ENCODE results near the gene GIMAP1.
A peak's percentile ranks its signal among the peaks of the same experiment; 100 is the strongest.

GRCh38 chr7:150753826-150754603, 37.6 kb downstream of the GIMAP1 start:
- TF ChIP-seq CTCF (IDR thresholded peaks at IDR 0.05), result peak in 2 of 7 experiments; percentile 17
- no peak for TF ChIP-seq POLR2A (IDR thresholded peaks at IDR 0.05)

Measured in body of pancreas (tissue), 4 donors.